Lung (tissue), 13 donors: ENCODE measurements around the gene TRPC4. TPM values are rescaled to one million over a fixed set of nuclear protein-coding genes. Genes with fewer than 3 reads are reported as not detected.

Source experiments
- ATAC-seq: fragments of 200-7000 bp; cut with Tn5 transposase; one replicate; pipeline ENCODE4 v1.9.1; 2020; ENCODE audit warnings: moderate number of reproducible peaks; ENCODE audit not compliant: insufficient read depth, low FRiP score
- DNase-seq, 3 donors: peaks; one replicate each; pipeline ENCODE4 v3.0.0-alpha.2; 2013 to 2017
- H3K27ac ChIP-seq, 2 donors: one replicate each; pipeline ENCODE4 v1.5.1; 2013; ENCODE audit warnings: mild to moderate bottlenecking in 2 of 2, moderate library complexity in 2 of 2, control low read depth in 1 of 2, inconsistent platforms in 1 of 2, low read depth in 1 of 2, low read length in 1 of 2
- H3K27me3 ChIP-seq, 3 donors: one replicate each; pipeline ENCODE4 v1.5.1; 2013; ENCODE audit warnings: low read length in 2 of 3; ENCODE audit not compliant: control insufficient read depth in 3 of 3, insufficient read depth in 3 of 3
- H3K36me3 ChIP-seq, 4 donors: one replicate each; pipeline ENCODE4 v1.5.1; 2013; ENCODE audit warnings: low read length in 4 of 4, mild to moderate bottlenecking in 1 of 4, moderate library complexity in 1 of 4; ENCODE audit not compliant: control insufficient read depth in 4 of 4, insufficient read depth in 4 of 4
- H3K4me1 ChIP-seq, 5 donors: one replicate each; pipeline ENCODE4 v1.5.1; 2013; ENCODE audit warnings: low read length in 5 of 5, mild to moderate bottlenecking in 2 of 5, moderate library complexity in 1 of 5; ENCODE audit not compliant: control insufficient read depth in 5 of 5, insufficient read depth in 5 of 5
- H3K4me3 ChIP-seq: one replicate; pipeline ENCODE4 v1.5.1; 2013; ENCODE audit warnings: mild to moderate bottlenecking, control low read depth, moderate library complexity
- H3K9ac ChIP-seq, 2 donors: one replicate each; pipeline ENCODE4 v1.5.1; 2013; ENCODE audit warnings: low read length in 2 of 2, control low read depth in 1 of 2; ENCODE audit not compliant: insufficient read depth in 1 of 2
- H3K9me3 ChIP-seq, 4 donors: one replicate each; pipeline ENCODE4 v1.5.1; 2013; ENCODE audit warnings: low read length in 3 of 4, mild to moderate bottlenecking in 1 of 4, moderate library complexity in 1 of 4; ENCODE audit not compliant: control insufficient read depth in 4 of 4, insufficient read depth in 3 of 4
- WGBS, 2 donors: extraction: QIAGEN DNeasy Blood & Tissue Kit; methylation state at CpG; one replicate each; pipeline ENCODE4 v1.1.7; 2013; 5-methylcytosine and 5-hydroxymethylcytosine counted together
- polyA plus RNA-seq, 2 donors: library from polyadenylated mRNA; stranded (reverse); fragments of 200-250 nt; gene quantifications; one replicate each; pipeline ENCODE4 v1.2.1, GENCODE V29; 2013
- small RNA-seq: library from RNA; depleted of rRNA; stranded (forward); fragments of <200 nt; gene quantifications from one replicate; pipeline ENCODE3, GENCODE V24; 2014; ENCODE audit warnings: low replicate concordance
- total RNA-seq, 2 donors: library from RNA; depleted of rRNA in 1 of 2; stranded (reverse); fragments of >200 nt in 1 of 2; gene quantifications; one replicate each; pipeline ENCODE4 v1.2.1, GENCODE V29; 2014 to 2021
- TF ChIP-seq, protein P1 (sequence below): IDR thresholded peaks from 2 replicates; pipeline ENCODE4 v1.5.1; 2012; ENCODE audit warnings: mild to moderate bottlenecking; ENCODE audit errors: control extremely low read depth, extremely low read depth
- donor health status: control.
- donor health status: control.
- donor health status: Bipolar disorder and iron deficiency.
- donor health status: healthy.
- donor health status: DM: yes; HTN: yes; CAD: no.

The TRPC4 gene
- total and polyA plus RNA-seq, 4 donors, result 0.28 to 3.1 (median 0.94) TPM

DNA sequence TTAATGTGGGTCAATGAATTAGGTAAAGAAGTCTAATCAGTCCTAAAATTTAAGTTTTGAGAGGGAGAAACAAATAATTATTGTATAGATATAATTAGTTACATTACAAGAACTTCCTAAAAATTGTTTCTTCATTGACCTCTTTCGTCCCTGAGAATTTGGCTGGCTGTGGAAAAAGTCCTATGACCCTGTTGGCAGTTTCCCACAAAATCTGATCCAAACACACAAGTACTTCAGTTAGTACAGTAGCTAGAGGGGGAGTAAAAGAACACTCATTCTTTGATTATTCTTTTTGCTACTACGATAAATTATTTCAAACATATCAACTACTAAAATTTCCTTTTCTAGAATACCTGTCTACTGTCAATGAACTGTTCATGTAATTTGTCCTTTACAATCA is 282.3 kb downstream of the TRPC4 start:
- TF ChIP-seq, protein P1, sequence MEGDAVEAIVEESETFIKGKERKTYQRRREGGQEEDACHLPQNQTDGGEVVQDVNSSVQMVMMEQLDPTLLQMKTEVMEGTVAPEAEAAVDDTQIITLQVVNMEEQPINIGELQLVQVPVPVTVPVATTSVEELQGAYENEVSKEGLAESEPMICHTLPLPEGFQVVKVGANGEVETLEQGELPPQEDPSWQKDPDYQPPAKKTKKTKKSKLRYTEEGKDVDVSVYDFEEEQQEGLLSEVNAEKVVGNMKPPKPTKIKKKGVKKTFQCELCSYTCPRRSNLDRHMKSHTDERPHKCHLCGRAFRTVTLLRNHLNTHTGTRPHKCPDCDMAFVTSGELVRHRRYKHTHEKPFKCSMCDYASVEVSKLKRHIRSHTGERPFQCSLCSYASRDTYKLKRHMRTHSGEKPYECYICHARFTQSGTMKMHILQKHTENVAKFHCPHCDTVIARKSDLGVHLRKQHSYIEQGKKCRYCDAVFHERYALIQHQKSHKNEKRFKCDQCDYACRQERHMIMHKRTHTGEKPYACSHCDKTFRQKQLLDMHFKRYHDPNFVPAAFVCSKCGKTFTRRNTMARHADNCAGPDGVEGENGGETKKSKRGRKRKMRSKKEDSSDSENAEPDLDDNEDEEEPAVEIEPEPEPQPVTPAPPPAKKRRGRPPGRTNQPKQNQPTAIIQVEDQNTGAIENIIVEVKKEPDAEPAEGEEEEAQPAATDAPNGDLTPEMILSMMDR, result no peak
- 60 to 82% methylated on average over 2 of the region's 2 CpGs for WGBS, 2 donors
- Histone ChIP-seq H3K27me3 (no peaks in the 10 kb centered on the region), H3K4me1 (peaks cover 0 to 6% (median 0%) of the 10 kb centered on the region in 5 donors), H3K9me3 (no peaks in the 10 kb centered on the region), H3K9ac (no peak overlapping the region), H3K27ac (no peak overlapping the region), H3K4me3 (no peak overlapping the region), H3K36me3 (peaks cover 0 to 55% (median 12%) of the 10 kb centered on the region in 4 donors)
- ATAC-seq (no peak), DNase-seq (peak in 1 of 3 donors; percentile 39)

Small RNAs within 50 kb of the gene (small RNA-seq; reads per million reads assigned to genes)
- not detected for gene RNA5SP26
